HuH-7 (cell line): Measurements from ENCODE around the gene ALKBH4.
"Not testable (repeated sequence)": the region's sequence is repeated elsewhere in the genome, so short reads cannot be mapped to it uniquely, and the experiment has no call there.

Experiments
- DNase-seq: peaks from one replicate; pipeline ENCODE4 v3.0.0; 2011; ENCODE audit warnings: low spot score

Gene ALKBH4

DNA sequence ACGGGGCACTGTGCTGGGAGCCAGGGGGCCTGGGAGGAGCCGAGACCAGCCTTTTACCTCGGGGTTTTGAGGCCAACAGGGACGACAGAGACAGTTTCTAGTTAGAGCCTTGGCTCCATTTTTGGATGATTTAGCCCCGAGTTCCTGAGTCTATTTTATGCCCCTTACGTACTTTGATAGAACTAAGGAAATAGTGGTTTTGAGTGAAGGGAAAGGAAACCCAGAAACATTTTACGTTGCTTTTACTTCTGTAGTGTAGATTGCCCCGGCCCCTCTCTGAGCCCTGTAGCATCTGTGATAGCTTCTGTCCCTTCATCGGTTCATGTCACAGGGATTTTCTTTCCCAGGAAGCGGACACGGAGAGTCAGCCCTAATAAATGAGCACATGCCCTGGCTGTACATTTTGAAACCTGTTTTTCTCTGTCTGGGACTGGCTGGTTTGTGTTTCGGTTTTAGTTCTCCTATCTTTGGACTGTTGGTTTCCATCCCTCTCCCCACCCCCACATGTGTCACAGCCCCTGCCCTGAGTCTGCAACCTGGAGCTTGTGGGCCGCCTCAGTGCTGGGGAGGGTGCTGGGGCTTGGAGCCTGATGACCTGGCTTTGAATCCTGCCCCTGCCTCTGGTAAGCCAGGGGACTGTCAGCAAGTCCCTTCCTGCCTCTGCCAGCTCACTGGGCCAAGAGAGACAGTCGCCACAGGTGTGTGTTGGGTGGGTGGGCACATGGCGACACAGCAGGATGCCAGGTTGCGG is 38.2 kb downstream of the ALKBH4 start:
- no peak for DNase-seq

DNA sequence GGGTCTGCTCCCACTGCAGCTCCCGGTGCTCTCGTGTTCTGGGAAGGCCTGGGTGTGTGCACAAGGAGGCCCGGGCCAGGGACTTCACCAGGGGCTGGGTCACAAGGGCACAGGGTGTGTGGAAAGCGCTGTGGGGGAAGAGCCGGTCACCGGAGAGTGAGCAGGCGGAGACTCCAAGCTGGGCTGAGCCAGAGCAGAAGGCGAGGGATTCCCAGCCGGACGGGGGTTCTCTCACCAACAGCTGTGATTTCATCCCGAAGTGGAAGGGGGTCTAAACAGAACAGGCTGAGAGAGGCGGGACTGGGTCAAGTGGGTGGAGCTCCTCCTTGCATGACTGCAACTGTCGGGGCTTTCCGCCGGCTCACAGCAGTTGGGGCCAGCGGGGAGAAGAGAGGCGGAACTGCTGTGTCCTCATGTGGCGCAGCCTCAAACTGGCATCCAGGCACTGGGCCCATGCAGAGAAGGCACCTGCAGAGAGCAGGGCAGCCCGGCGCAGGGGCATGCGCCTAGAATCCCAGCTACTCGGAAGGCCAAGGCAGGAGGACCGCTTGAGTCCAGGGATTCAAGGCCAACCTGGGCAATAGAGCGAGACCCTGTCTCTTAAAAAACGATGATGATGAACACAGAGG is 38.9 kb downstream of the ALKBH4 start:
- no peak for DNase-seq

DNA sequence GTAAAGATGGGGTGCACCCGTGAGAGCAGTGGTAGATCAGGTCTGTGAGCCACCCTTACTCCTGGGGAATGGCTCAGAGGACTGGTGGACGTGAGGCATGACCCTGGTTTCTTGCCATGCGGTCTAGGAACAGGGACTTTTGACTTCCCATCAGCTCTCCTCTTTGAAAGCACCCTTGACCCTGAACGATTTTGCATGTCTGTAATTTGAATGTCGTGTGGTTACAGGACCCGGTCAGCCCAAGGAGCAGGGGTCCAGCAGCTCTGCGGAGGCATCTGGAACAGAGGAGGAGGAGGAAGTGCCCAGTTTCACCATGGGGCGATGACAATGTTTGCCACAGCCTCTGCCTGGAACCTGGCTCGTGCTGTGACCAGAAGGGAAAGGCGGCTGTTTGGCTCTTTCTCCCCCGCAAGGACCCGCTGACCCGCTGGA is 39.9 kb downstream of the ALKBH4 start:
- DNase-seq: no peak

GRCh38 chr7:102424129-102424551 is 40.5 kb downstream of the ALKBH4 start:
- no peak for DNase-seq

GRCh38 chr7:102421706-102422240 is 42.9 kb downstream of the ALKBH4 start:
- no peak for DNase-seq

- DNase-seq: no peak
These were observed 46.1 kb downstream of the ALKBH4 start for GRCh38 chr7:102418592-102418991.

GRCh38 chr7:102417105-102417504 is 47.6 kb downstream of the ALKBH4 start:
- no peak for DNase-seq

GRCh38 chr7:102416406-102416805 is 48.3 kb downstream of the ALKBH4 start:
- DNase-seq: no peak

GRCh38 chr7:102415685-102416225 is 48.9 kb downstream of the ALKBH4 start:
- DNase-seq: no peak

GRCh38 chr7:102413611-102414010 is 51.1 kb downstream of the ALKBH4 start:
- no peak for DNase-seq

DNA sequence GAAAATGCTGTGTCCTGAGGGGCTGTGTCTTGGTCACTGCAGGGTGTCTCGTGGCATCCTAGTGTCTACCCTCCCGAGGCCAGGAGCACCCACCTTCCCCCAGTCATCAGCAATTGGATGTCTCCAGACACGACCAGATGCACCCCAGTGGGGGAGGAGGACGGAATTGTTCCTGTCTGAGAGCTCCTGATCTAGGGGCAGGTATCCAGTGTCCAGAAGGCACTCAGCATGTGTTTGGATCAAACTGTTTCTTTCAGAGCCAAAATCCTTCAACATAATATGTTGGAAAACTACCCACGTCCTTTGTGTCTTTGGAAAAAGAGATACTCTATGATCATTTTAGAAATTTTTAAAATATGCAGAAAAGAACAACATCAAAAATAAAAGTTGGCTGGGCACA is 51.6 kb downstream of the ALKBH4 start:
- DNase-seq: no peak

DNA sequence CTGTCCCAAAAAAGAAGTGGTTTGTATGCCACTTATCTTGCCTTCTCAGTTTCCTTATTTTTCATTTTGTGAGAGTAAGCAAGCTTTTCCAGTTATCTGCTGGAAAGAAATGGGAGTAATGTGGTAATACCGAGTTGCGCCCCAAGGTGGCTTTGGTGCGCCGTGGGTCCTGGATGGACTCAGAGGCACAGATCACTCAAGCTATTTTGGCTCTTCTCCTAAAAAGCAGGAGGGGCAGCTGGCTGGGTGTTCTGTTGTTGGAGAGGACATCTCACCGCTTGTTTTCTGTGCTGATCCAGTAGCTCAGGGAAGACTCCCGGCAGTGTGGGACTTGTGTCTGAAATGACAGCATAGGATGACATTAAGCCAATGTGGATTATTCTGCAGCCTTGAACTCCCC is 52.1 kb downstream of the ALKBH4 start:
- DNase-seq: peak; percentile 46

GRCh38 chr7:102410918-102411317 is 53.7 kb downstream of the ALKBH4 start:
- DNase-seq: no peak

DNA sequence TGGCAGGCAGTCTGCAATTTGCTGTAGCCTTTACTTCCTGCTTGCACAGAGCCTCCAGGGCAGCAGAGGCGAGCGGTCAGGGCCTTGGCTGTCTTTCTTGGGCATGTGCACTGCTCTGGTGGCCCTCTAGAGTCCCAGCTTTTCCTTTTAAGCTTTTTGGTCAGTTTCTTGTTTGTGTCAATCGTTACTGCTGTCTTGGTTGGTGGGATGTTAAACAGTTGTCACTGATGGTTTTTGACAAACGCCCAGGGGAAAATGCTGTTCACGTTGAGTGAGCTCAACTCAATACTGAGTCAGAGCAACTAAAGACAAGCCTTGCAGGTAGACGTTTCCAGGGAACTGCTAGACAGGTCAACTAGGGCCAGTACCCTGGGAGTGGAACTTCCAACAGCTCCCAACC is 54.5 kb downstream of the ALKBH4 start:
- DNase-seq: no peak

DNA sequence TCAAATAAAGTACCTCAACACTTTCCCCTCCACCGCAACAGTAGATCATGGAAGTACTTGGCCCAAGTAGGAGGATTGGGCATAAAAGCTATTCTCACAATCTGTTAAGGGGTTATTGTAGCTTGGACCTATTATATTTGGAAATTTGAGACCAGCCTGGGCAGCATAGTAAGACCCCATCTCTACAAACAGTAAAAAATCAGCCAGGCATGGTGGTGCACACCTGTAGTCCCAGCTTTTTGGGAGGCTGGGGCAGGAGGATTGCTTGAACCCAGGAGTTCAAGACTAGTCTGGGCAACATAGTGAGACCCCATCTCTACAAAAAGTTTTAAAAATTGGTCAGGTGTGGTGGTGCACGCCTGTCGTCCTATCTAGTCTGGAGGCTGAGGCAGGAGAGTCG is 55.3 kb downstream of the ALKBH4 start:
- no peak for DNase-seq

GRCh38 chr7:102408530-102408929 is 56.1 kb downstream of the ALKBH4 start:
- DNase-seq: not testable (repeated sequence)

DNA sequence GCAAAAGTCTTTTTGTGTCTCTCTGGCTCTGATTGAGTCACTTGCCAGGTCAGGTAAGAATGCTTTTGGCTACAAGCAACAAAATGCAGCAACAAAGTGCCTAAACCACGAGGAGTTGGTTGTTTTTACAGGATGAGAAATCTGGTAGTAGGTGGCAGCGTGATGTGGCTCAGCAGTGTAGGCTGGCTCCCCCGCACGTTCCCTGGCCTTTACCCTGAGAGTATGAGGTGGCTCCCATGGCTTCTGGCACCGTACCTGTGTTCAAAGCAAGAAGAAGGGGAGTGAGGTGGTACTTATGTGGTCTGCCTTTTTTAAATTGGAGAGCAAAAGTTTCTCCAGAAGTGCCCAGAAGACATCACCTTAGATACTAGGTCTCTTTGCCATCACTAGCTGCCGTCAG is 56.8 kb downstream of the ALKBH4 start:
- DNase-seq: no peak
